ENCODE results near the gene INPP4A. TPM values are rescaled to one million over a fixed set of nuclear protein-coding genes. Genes with fewer than 3 reads are reported as not detected.

The INPP4A gene
- 22.2 and 26.8 TPM in 2 replicates for total RNA-seq

DNA sequence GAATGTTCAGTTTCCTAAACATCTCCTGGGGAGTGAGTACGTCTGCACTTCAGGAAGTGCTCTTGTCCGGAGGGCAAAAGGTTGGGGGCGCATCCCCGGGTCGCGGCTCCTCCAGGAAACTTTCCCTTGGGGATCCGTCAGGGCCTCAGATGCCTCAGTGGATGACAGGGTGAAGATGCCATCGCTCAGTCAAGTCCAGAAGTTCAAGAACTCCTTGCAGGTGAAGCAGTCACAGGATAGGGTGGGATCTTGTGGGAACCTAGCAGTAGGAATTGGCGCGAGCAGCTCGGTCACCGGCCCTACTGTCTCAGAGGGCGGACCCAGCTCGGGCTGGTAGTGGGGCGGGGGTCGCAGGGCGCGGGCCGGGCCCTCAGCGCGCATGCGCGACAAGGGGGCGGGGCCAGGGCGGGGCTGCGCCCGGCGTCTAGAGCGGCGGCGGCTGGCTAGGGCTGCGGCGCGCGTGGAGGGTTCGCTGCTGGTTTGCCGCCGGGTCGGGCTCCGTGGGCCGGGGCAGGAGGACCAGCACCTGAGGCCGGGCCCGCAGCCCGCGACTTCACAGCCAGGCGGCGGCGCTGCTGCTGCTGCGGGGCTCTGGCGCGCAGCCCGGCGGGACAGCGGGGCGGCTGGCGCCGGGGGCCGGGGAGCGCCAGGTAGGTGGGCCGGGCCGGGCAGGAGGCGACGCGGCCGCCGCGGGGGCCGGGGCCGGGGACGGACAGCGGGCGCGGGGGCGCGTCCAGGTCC lies at the start of gene INPP4A:
INPP4A (plus strand) TSS at position 423 of the 741 bp plus-strand sequence. CDS start 75,191 bp downstream, outside the sequence.
- DNase-seq (ENCODE audit: low read depth): peak; percentile 63
- TF ChIP-seq, protein P1, sequence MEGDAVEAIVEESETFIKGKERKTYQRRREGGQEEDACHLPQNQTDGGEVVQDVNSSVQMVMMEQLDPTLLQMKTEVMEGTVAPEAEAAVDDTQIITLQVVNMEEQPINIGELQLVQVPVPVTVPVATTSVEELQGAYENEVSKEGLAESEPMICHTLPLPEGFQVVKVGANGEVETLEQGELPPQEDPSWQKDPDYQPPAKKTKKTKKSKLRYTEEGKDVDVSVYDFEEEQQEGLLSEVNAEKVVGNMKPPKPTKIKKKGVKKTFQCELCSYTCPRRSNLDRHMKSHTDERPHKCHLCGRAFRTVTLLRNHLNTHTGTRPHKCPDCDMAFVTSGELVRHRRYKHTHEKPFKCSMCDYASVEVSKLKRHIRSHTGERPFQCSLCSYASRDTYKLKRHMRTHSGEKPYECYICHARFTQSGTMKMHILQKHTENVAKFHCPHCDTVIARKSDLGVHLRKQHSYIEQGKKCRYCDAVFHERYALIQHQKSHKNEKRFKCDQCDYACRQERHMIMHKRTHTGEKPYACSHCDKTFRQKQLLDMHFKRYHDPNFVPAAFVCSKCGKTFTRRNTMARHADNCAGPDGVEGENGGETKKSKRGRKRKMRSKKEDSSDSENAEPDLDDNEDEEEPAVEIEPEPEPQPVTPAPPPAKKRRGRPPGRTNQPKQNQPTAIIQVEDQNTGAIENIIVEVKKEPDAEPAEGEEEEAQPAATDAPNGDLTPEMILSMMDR (IDR thresholded peaks at IDR 0.05; ENCODE audit: insufficient read depth, low read depth, low read length): no peak

DNA sequence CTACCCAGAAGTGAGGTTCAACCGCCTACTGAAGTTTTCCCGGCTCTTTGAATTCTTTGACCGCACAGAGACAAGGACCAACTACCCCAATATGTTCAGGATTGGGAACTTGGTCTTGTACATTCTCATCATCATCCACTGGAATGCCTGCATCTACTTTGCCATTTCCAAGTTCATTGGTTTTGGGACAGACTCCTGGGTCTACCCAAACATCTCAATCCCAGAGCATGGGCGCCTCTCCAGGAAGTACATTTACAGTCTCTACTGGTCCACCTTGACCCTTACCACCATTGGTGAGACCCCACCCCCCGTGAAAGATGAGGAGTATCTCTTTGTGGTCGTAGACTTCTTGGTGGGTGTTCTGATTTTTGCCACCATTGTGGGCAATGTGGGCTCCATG lies 48.7 kb upstream of the INPP4A start:
- no peak for DNase-seq (ENCODE audit: low read depth)
- TF ChIP-seq, protein P1 (IDR thresholded peaks at IDR 0.05; ENCODE audit: insufficient read depth, low read depth, low read length): no peak
- H3K4me3 ChIP-seq (ENCODE audit: low read depth, low read length): no peak overlapping the region

More for the DNA sequence above, at the start of gene INPP4A:
- peak within 1 kb of the TSS; percentile 77 for H3K4me3 ChIP-seq (ENCODE audit: low read depth, low read length)

DNA sequence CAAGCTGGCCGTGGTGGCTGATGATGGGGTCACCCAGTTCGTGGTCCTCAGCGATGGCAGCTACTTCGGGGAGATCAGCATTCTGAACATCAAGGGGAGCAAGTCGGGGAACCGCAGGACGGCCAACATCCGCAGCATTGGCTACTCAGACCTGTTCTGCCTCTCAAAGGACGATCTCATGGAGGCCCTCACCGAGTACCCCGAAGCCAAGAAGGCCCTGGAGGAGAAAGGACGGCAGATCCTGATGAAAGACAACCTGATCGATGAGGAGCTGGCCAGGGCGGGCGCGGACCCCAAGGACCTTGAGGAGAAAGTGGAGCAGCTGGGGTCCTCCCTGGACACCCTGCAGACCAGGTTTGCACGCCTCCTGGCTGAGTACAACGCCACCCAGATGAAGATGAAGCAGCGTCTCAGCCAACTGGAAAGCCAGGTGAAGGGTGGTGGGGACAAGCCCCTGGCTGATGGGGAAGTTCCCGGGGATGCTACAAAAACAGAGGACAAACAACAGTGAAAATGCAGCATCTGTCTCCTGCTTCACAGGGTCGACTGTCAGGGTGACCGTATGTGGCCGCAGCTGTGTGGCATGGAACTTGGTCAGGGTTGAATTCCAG lies 47.8 kb upstream of the INPP4A start:
- no peak for DNase-seq (ENCODE audit: low read depth)

GRCh38 chr2:98399140-98399539 lies 45.5 kb upstream of the INPP4A start:
- no peak overlapping the region for H3K4me3 ChIP-seq (ENCODE audit: low read depth, low read length)
- TF ChIP-seq, protein P1 (IDR thresholded peaks at IDR 0.05; ENCODE audit: insufficient read depth, low read depth, low read length): no peak
- no peak for DNase-seq (ENCODE audit: low read depth)

More for the DNA sequence above, 47.8 kb upstream of the INPP4A start:
- H3K4me3 ChIP-seq (ENCODE audit: low read depth, low read length): no peak overlapping the region
- TF ChIP-seq, protein P1 (IDR thresholded peaks at IDR 0.05; ENCODE audit: insufficient read depth, low read depth, low read length): no peak

DNA sequence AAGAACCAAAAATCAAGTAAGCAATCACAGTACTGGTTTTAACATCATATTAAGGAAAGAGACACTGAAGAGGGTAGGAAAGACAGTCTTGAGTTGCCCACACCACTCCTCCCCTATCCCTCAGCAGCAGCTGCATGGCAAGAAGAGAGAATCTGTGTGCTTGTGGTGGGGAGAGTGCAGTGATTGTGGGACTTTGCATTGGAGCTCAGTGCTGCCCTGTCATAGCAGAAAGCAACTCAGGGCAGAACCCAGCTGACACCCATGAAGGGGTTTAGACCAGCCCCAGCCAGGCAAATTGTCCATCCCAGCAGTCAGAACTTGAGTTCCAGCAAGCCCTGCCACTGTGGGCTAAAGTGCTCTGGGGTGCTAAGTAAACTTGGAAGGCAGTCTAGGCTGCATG lies 40.8 kb upstream of the INPP4A start:
- DNase-seq (ENCODE audit: low read depth): no peak
- TF ChIP-seq, protein P1 (IDR thresholded peaks at IDR 0.05; ENCODE audit: insufficient read depth, low read depth, low read length): no peak

DNA sequence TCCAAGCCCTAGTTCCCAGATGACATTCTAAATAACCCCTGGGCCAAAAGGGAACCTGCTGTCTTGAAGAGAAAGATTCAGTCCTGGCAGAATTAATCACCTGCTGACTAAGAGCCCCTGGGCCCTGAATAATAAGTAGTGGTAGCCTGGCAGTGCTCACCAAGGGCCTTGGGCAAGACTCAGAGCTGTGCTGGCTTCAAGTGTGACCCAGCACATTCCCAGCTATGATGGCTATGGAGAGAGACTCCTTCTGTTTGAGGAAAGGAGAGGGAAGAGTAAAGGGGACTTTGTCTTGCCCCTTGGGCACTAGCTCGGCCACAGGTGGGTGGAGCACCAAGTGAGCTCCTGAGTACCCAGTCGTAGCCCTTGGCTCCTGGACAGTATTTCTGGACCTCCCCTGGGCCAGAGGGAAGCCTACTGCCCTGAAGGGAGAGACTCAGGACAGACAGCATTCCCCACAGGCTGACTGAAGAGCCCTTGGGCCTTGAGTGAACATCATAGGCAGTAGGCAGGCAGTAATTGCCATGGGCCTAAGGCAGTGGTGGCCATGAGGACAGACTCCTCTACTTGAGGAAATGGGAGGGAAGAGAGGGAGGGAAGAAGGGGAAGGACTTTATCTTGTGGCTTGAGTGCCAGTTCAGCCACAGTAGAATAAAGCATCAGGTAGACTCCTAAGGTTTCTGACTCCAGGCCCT lies 40.0 kb upstream of the INPP4A start:
- no peak for DNase-seq (ENCODE audit: low read depth)
- TF ChIP-seq, protein P1 (IDR thresholded peaks at IDR 0.05; ENCODE audit: insufficient read depth, low read depth, low read length): no peak
- H3K4me3 ChIP-seq (ENCODE audit: low read depth, low read length): no peak overlapping the region

More for the DNA sequence above, 40.8 kb upstream of the INPP4A start:
- no peak overlapping the region for H3K4me3 ChIP-seq (ENCODE audit: low read depth, low read length)

Data from fibroblast of villous mesenchyme (primary cell).